ENCODE results near the gene ATP6V1A.

Gene ATP6V1A

DNA sequence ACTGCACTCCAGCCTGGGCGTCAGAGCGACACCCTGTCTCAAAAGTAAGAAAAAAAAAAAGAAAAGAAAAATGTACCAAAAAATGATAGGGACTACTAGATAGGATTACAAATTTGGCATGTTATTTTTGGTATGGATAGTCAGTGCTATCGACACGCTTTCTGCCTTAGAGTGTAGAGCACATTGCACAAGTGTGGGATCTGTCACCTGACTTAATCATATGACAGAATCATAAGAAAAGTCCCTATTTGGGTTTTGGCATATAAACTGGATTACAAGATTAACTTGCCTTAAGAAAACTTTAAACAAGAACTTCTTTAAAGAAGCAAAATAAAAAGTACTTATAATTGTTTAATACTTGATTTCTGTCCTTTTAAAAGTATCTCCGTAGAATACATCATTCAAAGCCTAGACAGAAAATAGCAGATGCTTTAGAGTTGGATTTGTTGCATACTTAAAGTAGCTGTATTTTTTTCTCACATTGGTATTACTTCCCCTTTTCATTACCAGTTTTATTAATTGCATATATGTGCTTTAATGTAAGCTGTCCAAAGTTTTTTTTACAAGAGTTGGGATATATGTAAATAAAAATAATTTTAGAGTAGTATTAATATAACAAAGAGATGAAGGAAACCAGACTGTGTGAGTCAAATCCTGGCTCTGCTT lies 7.8 kb downstream of the ATP6V1A start:
- TF ChIP-seq NFIC (IDR thresholded peaks at IDR 0.05) (no peak), YY1 (IDR thresholded peaks at IDR 0.05; ENCODE audit: low read depth) (no peak), ZBTB7A (IDR thresholded peaks at IDR 0.05; ENCODE audit: low read depth) (no peak), CREB1 (IDR thresholded peaks at IDR 0.05; ENCODE audit: low read depth) (no peak), FOXM1 (IDR thresholded peaks at IDR 0.05; ENCODE audit: borderline replicate concordance, low read depth) (no peak), TEAD4 (IDR thresholded peaks at IDR 0.05) (no peak)
- TF ChIP-seq, protein P1, sequence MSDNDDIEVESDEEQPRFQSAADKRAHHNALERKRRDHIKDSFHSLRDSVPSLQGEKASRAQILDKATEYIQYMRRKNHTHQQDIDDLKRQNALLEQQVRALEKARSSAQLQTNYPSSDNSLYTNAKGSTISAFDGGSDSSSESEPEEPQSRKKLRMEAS (IDR thresholded peaks at IDR 0.05) = no peak
- TF ChIP-seq, protein P2, sequence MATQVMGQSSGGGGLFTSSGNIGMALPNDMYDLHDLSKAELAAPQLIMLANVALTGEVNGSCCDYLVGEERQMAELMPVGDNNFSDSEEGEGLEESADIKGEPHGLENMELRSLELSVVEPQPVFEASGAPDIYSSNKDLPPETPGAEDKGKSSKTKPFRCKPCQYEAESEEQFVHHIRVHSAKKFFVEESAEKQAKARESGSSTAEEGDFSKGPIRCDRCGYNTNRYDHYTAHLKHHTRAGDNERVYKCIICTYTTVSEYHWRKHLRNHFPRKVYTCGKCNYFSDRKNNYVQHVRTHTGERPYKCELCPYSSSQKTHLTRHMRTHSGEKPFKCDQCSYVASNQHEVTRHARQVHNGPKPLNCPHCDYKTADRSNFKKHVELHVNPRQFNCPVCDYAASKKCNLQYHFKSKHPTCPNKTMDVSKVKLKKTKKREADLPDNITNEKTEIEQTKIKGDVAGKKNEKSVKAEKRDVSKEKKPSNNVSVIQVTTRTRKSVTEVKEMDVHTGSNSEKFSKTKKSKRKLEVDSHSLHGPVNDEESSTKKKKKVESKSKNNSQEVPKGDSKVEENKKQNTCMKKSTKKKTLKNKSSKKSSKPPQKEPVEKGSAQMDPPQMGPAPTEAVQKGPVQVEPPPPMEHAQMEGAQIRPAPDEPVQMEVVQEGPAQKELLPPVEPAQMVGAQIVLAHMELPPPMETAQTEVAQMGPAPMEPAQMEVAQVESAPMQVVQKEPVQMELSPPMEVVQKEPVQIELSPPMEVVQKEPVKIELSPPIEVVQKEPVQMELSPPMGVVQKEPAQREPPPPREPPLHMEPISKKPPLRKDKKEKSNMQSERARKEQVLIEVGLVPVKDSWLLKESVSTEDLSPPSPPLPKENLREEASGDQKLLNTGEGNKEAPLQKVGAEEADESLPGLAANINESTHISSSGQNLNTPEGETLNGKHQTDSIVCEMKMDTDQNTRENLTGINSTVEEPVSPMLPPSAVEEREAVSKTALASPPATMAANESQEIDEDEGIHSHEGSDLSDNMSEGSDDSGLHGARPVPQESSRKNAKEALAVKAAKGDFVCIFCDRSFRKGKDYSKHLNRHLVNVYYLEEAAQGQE (IDR thresholded peaks at IDR 0.05; ENCODE audit: low read depth) = no peak

DNA sequence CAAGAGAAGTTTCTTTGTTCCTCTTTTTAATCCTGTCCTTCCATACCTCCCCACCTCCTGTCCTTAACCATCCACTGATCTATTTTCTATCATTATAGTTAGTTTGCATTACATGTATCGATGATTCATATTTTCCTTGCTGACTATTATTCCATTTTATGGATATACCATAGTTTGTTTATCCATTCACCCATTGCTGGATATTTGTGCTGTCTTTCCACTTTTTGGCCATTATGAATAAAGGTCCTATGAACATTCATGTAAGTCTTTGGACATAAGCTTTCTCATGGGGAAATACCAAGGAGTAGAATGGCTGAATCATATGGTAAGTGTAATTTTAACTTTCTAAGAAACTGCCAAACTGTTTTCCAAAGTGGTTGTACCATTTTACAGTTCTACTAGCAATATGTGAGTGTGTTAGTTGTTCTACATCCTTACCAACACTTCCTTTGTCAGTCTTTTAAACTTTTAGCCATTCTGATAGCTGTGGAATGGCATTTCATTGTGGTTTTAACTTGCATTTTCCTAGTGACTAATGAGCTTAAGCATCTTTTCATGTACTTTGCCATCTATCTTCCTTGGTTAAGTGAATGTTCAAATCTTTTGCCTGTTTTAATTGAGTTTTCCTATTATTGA lies 11.7 kb downstream of the ATP6V1A start:
- TF ChIP-seq EGR1 (IDR thresholded peaks at IDR 0.05) = no peak
- TF ChIP-seq TAF1 (IDR thresholded peaks at IDR 0.05; ENCODE audit: low read depth) = no peak
- no peak for TF ChIP-seq CREB1 (IDR thresholded peaks at IDR 0.05; ENCODE audit: low read depth)
- TF ChIP-seq TCF12 (IDR thresholded peaks at IDR 0.05; ENCODE audit: low read depth) = no peak
- no peak for TF ChIP-seq TEAD4 (IDR thresholded peaks at IDR 0.05)
- no peak for TF ChIP-seq RAD21 (IDR thresholded peaks at IDR 0.05; ENCODE audit: low read depth)
- no peak for TF ChIP-seq ZBTB7A (IDR thresholded peaks at IDR 0.05; ENCODE audit: low read depth)
- no peak for TF ChIP-seq YY1 (IDR thresholded peaks at IDR 0.05; ENCODE audit: low read depth)
- TF ChIP-seq, protein P1 (IDR thresholded peaks at IDR 0.05) = no peak
- TF ChIP-seq FOXM1 (IDR thresholded peaks at IDR 0.05; ENCODE audit: borderline replicate concordance, low read depth) = no peak
- TF ChIP-seq EP300 (IDR thresholded peaks at IDR 0.05; ENCODE audit: borderline replicate concordance) = no peak
- TF ChIP-seq, protein P2 (IDR thresholded peaks at IDR 0.05; ENCODE audit: low read depth) = no peak
- TF ChIP-seq NFIC (IDR thresholded peaks at IDR 0.05) = no peak
- TF ChIP-seq, protein P3, sequence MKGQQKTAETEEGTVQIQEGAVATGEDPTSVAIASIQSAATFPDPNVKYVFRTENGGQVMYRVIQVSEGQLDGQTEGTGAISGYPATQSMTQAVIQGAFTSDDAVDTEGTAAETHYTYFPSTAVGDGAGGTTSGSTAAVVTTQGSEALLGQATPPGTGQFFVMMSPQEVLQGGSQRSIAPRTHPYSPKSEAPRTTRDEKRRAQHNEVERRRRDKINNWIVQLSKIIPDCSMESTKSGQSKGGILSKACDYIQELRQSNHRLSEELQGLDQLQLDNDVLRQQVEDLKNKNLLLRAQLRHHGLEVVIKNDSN (IDR thresholded peaks at IDR 0.05) = no peak
- TF ChIP-seq CEBPB (IDR thresholded peaks at IDR 0.05) = no peak

DNA sequence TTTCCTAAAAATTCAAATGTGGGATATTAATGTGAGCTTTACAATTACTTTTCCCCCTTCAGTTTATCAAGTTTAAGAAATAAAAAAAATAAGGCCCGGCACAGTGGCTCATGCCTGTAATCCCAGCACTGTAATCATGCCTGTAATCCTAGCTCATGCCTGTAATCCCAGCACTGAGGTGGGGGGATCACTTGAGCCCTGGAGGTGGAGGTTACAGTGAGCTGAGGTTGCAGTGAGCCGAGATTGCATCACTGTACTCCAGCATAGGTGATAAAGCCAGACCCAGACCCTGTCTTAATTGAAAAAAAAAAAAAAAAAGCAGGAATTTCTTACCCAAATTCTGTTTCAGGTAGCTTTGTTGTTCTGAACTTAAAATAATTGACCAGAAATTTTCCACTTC lies 17.9 kb downstream of the ATP6V1A start:
- TF ChIP-seq, protein P1 (IDR thresholded peaks at IDR 0.05) = no peak
- TF ChIP-seq CEBPB (IDR thresholded peaks at IDR 0.05) (no peak), EP300 (IDR thresholded peaks at IDR 0.05; ENCODE audit: borderline replicate concordance) (no peak), TCF12 (IDR thresholded peaks at IDR 0.05; ENCODE audit: low read depth) (no peak), CREB1 (IDR thresholded peaks at IDR 0.05; ENCODE audit: low read depth) (no peak), NFIC (IDR thresholded peaks at IDR 0.05) (no peak), EGR1 (IDR thresholded peaks at IDR 0.05) (no peak), TAF1 (IDR thresholded peaks at IDR 0.05; ENCODE audit: low read depth) (no peak), ZBTB7A (IDR thresholded peaks at IDR 0.05; ENCODE audit: low read depth) (no peak), RAD21 (IDR thresholded peaks at IDR 0.05; ENCODE audit: low read depth) (no peak), TEAD4 (IDR thresholded peaks at IDR 0.05) (no peak), FOXM1 (IDR thresholded peaks at IDR 0.05; ENCODE audit: borderline replicate concordance, low read depth) (no peak), YY1 (IDR thresholded peaks at IDR 0.05; ENCODE audit: low read depth) (no peak)
- TF ChIP-seq, protein P2 (IDR thresholded peaks at IDR 0.05; ENCODE audit: low read depth) = no peak
- TF ChIP-seq, protein P3 (IDR thresholded peaks at IDR 0.05) = no peak

Measured in Ishikawa (cell line).